Chondrocyte (in vitro differentiated cells): Measurements from ENCODE around the gene CAMSAP2. TPM values are rescaled to one million over a fixed set of nuclear protein-coding genes. Genes with fewer than 3 reads are reported as not detected.

Experiments
- DNase-seq: peaks from one replicate; pipeline ENCODE4 v3.0.0; 2021; ENCODE audit warnings: mixed read lengths, low spot score
- H3K27ac Mint-ChIP-seq: one replicate; pipeline ENCODE4 v1.8.0; 2021; ENCODE audit warnings: mild to moderate bottlenecking, moderate library complexity, mixed read lengths; ENCODE audit not compliant: unreplicated experiment
- H3K27me3 Mint-ChIP-seq: 2 replicates; pipeline ENCODE4 v1.8.0; 2021; ENCODE audit warnings: low read depth, mixed read lengths
- H3K36me3 Mint-ChIP-seq: 2 replicates; pipeline ENCODE4 v1.8.0; 2021; ENCODE audit warnings: low read depth, mixed read lengths
- H3K4me1 Mint-ChIP-seq: 2 replicates; pipeline ENCODE4 v1.8.0; 2021; ENCODE audit warnings: low read depth, mild to moderate bottlenecking, mixed read lengths
- H3K4me3 Mint-ChIP-seq: one replicate; pipeline ENCODE4 v1.8.0; 2021; ENCODE audit warnings: mild to moderate bottlenecking, moderate library complexity, mixed read lengths; ENCODE audit not compliant: unreplicated experiment
- H3K9me3 Mint-ChIP-seq: 2 replicates; pipeline ENCODE4 v1.8.0; 2021; ENCODE audit warnings: low read depth, mixed read lengths
- total RNA-seq: library from RNA; stranded (reverse); gene quantifications from 3 replicates; pipeline ENCODE4 v1.2.1, GENCODE V29; 2021
- TF ChIP-seq, protein P1 (sequence below): fragments of 200-600 bp; sonication (generic); IDR thresholded peaks from 2 replicates; pipeline ENCODE4 v1.5.0; 2021; ENCODE audit warnings: antibody characterized with exemption, mild to moderate bottlenecking, moderate library complexity

Gene CAMSAP2
- total RNA-seq, 1 donor from 2014 or later: 51.8 TPM

DNA sequence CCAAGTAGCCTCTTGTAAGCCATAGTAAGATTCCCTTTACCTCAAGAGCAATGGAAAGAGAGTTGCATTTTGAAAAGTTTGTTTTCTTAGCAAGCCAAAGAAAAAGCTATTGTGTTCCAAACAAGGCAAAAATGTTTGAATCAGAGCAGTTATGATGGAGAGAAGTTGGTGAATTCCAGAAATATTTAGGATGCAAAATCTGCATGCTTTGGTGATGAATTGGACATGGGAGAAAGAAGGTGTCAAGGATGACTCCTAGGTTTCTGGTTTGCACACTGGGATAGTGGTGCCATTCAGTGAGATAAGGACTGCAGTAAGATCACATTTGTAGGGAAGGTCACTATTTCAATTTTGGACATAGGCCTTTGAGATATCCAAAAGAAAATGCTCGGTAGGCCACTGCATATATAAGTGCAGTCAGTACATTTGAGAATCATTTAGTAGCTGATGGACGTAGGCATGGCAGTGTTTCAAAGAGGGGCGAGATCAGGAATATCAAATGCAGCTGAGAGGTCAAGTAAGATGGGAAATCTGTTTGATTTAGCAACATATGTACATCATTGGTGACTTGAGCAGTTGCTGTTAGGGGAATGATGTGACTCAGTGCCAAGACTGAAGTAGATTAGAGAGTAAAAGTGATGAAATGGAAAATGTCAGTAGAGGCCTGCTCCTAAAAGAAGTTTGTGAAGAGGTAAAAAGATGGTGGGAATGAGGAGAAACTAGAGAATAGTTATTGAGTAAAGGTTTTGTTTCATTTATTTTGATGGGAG lies 100.2 kb downstream of the CAMSAP2 start:
- DNase-seq: no peak
- H3K9me3 Mint-ChIP-seq: peaks cover 11% of the 10 kb centered on the region
- no peaks in the 10 kb centered on the region for H3K27me3 Mint-ChIP-seq
- H3K4me3 Mint-ChIP-seq: no peak overlapping the region
- TF ChIP-seq, protein P1, sequence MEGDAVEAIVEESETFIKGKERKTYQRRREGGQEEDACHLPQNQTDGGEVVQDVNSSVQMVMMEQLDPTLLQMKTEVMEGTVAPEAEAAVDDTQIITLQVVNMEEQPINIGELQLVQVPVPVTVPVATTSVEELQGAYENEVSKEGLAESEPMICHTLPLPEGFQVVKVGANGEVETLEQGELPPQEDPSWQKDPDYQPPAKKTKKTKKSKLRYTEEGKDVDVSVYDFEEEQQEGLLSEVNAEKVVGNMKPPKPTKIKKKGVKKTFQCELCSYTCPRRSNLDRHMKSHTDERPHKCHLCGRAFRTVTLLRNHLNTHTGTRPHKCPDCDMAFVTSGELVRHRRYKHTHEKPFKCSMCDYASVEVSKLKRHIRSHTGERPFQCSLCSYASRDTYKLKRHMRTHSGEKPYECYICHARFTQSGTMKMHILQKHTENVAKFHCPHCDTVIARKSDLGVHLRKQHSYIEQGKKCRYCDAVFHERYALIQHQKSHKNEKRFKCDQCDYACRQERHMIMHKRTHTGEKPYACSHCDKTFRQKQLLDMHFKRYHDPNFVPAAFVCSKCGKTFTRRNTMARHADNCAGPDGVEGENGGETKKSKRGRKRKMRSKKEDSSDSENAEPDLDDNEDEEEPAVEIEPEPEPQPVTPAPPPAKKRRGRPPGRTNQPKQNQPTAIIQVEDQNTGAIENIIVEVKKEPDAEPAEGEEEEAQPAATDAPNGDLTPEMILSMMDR: no peak
- H3K4me1 Mint-ChIP-seq: peaks cover 28% of the 10 kb centered on the region
- peak overlapping the region; percentile 53 for H3K27ac Mint-ChIP-seq
- H3K36me3 Mint-ChIP-seq: peaks cover 14% of the 10 kb centered on the region

DNA sequence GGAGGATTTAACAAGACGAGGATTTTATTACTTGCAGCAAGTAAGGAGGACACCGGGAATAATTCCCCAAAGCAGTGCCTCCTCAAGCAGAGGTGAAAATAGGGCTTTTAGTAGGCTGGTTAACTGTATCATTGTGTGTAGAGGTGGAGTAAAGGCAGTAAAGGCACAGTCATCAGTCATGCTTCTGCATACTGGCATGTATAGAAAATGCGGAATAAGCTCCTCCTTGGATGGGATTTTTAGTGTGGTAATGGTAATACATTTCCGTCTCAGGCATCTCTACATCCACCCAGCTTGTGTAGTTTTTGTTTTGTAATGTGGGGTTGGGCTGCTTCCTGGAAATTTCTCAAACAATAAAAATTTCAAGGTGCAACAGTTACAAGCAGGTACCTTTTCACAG lies 106.7 kb downstream of the CAMSAP2 start:
- H3K4me1 Mint-ChIP-seq: peaks cover 3% of the 10 kb centered on the region
- TF ChIP-seq, protein P1: no peak
- peaks cover 39% of the 10 kb centered on the region for H3K36me3 Mint-ChIP-seq
- no peak overlapping the region for H3K4me3 Mint-ChIP-seq
- no peaks in the 10 kb centered on the region for H3K27me3 Mint-ChIP-seq
- no peak overlapping the region for H3K27ac Mint-ChIP-seq
- no peaks in the 10 kb centered on the region for H3K9me3 Mint-ChIP-seq
- DNase-seq: no peak

DNA sequence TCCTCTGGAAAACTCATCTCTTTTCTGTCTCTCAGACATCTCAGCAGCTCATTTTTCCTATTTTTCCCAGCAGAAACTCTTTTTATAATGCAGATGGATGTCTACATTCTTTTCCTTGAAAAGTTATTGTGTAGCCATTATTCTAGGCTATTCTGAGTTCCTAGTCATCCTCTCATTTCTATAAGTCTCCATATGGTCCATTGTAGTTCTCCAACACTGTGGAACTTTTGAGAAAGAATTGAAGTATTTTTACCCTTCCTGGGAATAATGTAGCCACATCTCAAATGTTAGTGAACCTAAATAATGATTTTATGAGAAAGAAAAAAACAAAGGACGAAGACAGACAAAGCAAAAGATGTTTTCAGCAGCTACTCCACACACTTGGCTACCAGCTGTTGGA lies 107.7 kb downstream of the CAMSAP2 start:
- Mint-ChIP-seq H3K4me1 (peaks cover 3% of the 10 kb centered on the region), H3K27me3 (no peaks in the 10 kb centered on the region), H3K27ac (no peak overlapping the region), H3K9me3 (no peaks in the 10 kb centered on the region), H3K4me3 (no peak overlapping the region), H3K36me3 (peaks cover 46% of the 10 kb centered on the region)
- DNase-seq: no peak
- TF ChIP-seq, protein P1: no peak

DNA sequence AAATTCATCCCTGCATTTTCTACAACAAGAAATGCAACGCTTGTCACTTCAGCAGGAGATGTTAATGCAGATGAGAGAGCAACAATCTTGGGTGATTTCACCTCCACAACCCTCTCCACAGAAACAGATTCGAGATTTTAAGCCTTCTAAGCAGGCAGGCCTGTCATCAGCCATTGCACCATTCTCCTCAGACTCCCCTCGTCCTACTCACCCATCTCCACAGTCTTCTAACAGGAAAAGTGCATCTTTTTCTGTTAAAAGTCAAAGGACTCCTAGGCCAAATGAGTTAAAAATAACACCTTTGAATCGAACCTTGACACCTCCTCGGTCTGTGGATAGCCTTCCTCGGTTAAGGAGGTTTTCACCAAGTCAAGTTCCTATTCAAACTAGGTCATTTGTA lies 110.7 kb downstream of the CAMSAP2 start:
- H3K36me3 Mint-ChIP-seq: peaks cover 53% of the 10 kb centered on the region

DNA sequence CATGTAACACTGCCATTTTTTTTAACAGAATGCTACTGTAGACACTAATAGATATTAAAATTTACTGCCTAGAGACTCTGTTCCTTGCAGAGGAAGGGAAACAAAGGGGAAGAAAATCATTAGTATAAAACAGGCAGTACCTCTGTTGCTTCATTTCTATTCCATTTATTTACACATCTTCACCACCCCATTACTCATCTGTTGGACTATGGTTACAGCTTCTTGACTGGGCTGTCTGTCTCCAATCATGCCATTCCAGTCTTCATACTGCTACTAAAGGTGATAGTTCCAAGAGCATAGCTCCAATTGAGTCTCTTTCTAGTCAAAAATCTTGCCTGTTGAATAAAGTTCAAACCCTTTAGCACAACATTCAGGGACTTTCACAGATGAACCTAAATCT lies 111.9 kb downstream of the CAMSAP2 start:
- H3K36me3 Mint-ChIP-seq: peaks cover 48% of the 10 kb centered on the region
- DNase-seq: no peak
- H3K27me3 Mint-ChIP-seq: no peaks in the 10 kb centered on the region
- no peaks in the 10 kb centered on the region for H3K9me3 Mint-ChIP-seq
- TF ChIP-seq, protein P1: no peak
- no peak overlapping the region for H3K4me3 Mint-ChIP-seq
- no peak overlapping the region for H3K27ac Mint-ChIP-seq
- no peaks in the 10 kb centered on the region for H3K4me1 Mint-ChIP-seq

More for the DNA sequence above, 110.7 kb downstream of the CAMSAP2 start:
- TF ChIP-seq, protein P1: no peak
- H3K4me3 Mint-ChIP-seq: no peak overlapping the region
- H3K27ac Mint-ChIP-seq: no peak overlapping the region
- H3K4me1 Mint-ChIP-seq: no peaks in the 10 kb centered on the region
- H3K27me3 Mint-ChIP-seq: no peaks in the 10 kb centered on the region
- DNase-seq: no peak
- H3K9me3 Mint-ChIP-seq: no peaks in the 10 kb centered on the region
